GM12892 (cell line): ENCODE results near the gene PTPRU.

Experiments
- POLR2AphosphoS5 ChIP-seq: IDR thresholded peaks from 2 replicates; pipeline ENCODE4 v1.6.1; 2011; ENCODE audit warnings: low read depth, low read length, control low read depth
- TAF1 ChIP-seq: IDR thresholded peaks from 2 replicates; pipeline ENCODE4 v1.6.1; 2011; ENCODE audit warnings: low read depth, mild to moderate bottlenecking, control low read depth, low read length, borderline replicate concordance

- TF ChIP-seq POLR2AphosphoS5 (no peak), TAF1 (no peak)
Measured at GRCh38 chr1:29272147-29272907, 36.0 kb downstream of the PTPRU start.
